Psoas muscle (tissue), 8 donors: ENCODE results near the gene ME2. TPM values are rescaled to one million over a fixed set of nuclear protein-coding genes. Genes with fewer than 3 reads are reported as not detected.
A peak's percentile ranks its signal among the peaks of the same experiment; 100 is the strongest.

Experiments
- ATAC-seq, 4 donors: fragments of 200-7000 bp; cut with Tn5 transposase; one replicate each; pipeline ENCODE4 v1.9.1; 2020; ENCODE audit warnings: moderate library complexity in 3 of 4, mild to moderate bottlenecking in 2 of 4
- DNase-seq, 2 donors: peaks; one replicate each; pipeline ENCODE4 v3.0.0-alpha.2; 2020
- H3K27ac ChIP-seq: fragments of 200-600 bp; one replicate; pipeline ENCODE4 v1.8.0; 2022
- H3K27me3 ChIP-seq, 3 donors: fragments of 200-600 bp in 1 of 3; one replicate each; pipeline versions ENCODE4 v1.6.1 to v1.8.0; 2013 to 2022; ENCODE audit warnings: low read length in 2 of 3, mild to moderate bottlenecking in 2 of 3, moderate library complexity in 1 of 3; ENCODE audit not compliant: insufficient read depth in 3 of 3
- H3K36me3 ChIP-seq, 2 donors: fragments of 200-600 bp in 1 of 2; one replicate each; pipeline versions ENCODE4 v1.6.1 to v1.8.0; 2013 to 2022; ENCODE audit warnings: low read depth in 1 of 2, mild to moderate bottlenecking in 1 of 2, moderate library complexity in 1 of 2; ENCODE audit not compliant: insufficient read depth in 1 of 2
- H3K4me1 ChIP-seq: fragments of 200-600 bp; one replicate; pipeline ENCODE4 v1.8.0; 2022
- H3K4me3 ChIP-seq: fragments of 200-600 bp; one replicate; pipeline ENCODE4 v1.8.0; 2022; ENCODE audit warnings: mild to moderate bottlenecking
- H3K9me3 ChIP-seq: fragments of 200-600 bp; one replicate; pipeline ENCODE4 v1.8.0; 2022
- WGBS, 3 donors: extraction: QIAGEN DNeasy Blood & Tissue Kit; methylation state at CpG; one replicate each; pipeline versions ENCODE4 v1.1.6 to v1.1.7; 2013; 5-methylcytosine and 5-hydroxymethylcytosine counted together
- intact Hi-C, 2 donors: fragments of 100-400 bp; cut with DNase I; formaldehyde crosslinking; loops; one replicate each; pipeline versions ENCODE4 v1.11.0 to v1.14.2; 2022
- polyA plus RNA-seq, 3 donors: library from polyadenylated mRNA; stranded (reverse); fragments of 200-250 nt; gene quantifications; one replicate each; pipeline ENCODE4 v1.2.3, GENCODE V29; 2013
- total RNA-seq, 4 donors: library from RNA; stranded (reverse); fragmentation: NEBNext Ultra II Directional in 2 of 4; extraction: Animal tissue kit (Norgen Biotek cat#: 25700) in 2 of 4; gene quantifications; one replicate each; pipeline versions ENCODE4 v1.2.1 to v1.2.4, GENCODE V29; 2021 to 2023
- TF ChIP-seq, protein P1 (sequence below): fragments of 200-600 bp; IDR thresholded peaks from one replicate; pipeline ENCODE4 v1.8.0; 2022; ENCODE audit warnings: antibody characterized with exemption
- donor health status: healthy with polysubstance abuse.
- donor health status: DM: no; HTN: no; CAD: no; lungs with moderate emphysema.
- donor health status: Bipolar disorder and iron deficiency.
- donor health status: healthy.
- donor health status: DM: yes; HTN: yes; CAD: no.
- donor health status: DM: no; HTN: no; CAD: no.
- donor health status: DM: no; HTN: no; CAD: no.
- donor health status: DM: yes; HTN: yes; CAD: no.

ME2 gene
- total and polyA plus RNA-seq, 7 donors, result 19.8 to 63.8 (median 35.1) TPM

DNA sequence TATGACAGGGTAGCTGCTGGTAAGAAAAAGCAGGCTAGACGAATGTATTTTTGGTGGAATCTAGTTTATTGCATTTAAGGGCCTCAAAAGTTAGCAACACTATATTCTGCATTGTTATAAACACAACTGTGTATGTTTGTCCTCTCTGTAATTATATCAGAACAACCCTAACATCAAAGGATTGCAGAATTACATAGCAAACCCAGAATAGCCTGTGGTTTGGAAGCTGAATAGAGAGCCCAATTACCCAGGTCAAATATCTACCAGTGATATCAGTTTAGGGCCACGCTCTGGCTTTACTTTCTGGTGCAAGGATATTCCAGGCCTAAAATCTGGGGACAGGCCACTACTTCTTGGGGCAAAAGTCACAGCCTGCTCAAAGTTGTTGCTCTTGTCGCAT lies 34.0 kb upstream of the ME2 start:
- intact Hi-C loops, result no loop called here
- no peaks in the 10 kb centered on the region for H3K36me3 ChIP-seq
- DNase-seq (no peak), ATAC-seq (peak; percentile 84 to 89 (median 84))
- H3K9me3 ChIP-seq, result no peaks in the 10 kb centered on the region
- TF ChIP-seq, protein P1, sequence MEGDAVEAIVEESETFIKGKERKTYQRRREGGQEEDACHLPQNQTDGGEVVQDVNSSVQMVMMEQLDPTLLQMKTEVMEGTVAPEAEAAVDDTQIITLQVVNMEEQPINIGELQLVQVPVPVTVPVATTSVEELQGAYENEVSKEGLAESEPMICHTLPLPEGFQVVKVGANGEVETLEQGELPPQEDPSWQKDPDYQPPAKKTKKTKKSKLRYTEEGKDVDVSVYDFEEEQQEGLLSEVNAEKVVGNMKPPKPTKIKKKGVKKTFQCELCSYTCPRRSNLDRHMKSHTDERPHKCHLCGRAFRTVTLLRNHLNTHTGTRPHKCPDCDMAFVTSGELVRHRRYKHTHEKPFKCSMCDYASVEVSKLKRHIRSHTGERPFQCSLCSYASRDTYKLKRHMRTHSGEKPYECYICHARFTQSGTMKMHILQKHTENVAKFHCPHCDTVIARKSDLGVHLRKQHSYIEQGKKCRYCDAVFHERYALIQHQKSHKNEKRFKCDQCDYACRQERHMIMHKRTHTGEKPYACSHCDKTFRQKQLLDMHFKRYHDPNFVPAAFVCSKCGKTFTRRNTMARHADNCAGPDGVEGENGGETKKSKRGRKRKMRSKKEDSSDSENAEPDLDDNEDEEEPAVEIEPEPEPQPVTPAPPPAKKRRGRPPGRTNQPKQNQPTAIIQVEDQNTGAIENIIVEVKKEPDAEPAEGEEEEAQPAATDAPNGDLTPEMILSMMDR, result no peak
- no peaks in the 10 kb centered on the region for H3K27me3 ChIP-seq
- 57 to 77% (median 60%) methylated on average over 3 of the region's 3 CpGs for WGBS, 3 donors
- no peak overlapping the region for H3K4me3 ChIP-seq
- peaks cover 12% of the 10 kb centered on the region for H3K4me1 ChIP-seq
- peak overlapping the region; percentile 27 for H3K27ac ChIP-seq

DNA sequence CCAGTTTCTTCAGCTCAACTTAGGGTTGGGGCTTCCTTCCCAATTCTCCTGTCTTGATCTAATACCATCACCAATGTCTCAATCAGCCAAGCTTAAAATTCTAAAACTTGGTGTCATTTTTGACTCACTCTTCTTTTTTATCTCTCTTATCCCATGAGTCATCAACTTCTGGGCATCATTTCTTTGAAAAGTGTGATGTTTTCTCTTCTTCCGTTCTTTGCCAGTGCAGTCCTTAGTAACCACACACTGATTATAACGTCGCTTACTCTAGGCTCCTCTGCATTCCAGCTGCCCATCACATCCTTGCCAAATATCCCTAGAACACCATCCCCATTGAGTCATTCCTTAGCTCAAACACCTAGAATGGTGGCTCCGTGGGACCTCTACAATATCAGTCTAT lies 31.7 kb upstream of the ME2 start:
- WGBS, 3 donors, result 71 to 82% (median 76%) methylated on average over 4 of the region's 4 CpGs
- H3K36me3 ChIP-seq, result no peaks in the 10 kb centered on the region
- DNase-seq (no peak), ATAC-seq (no peak)
- TF ChIP-seq, protein P1, result no peak
- H3K27ac ChIP-seq, result no peak overlapping the region
- peaks cover 12% of the 10 kb centered on the region for H3K4me1 ChIP-seq
- intact Hi-C loops, result no loop called here
- H3K9me3 ChIP-seq, result no peaks in the 10 kb centered on the region
- no peak overlapping the region for H3K4me3 ChIP-seq
- no peaks in the 10 kb centered on the region for H3K27me3 ChIP-seq

DNA sequence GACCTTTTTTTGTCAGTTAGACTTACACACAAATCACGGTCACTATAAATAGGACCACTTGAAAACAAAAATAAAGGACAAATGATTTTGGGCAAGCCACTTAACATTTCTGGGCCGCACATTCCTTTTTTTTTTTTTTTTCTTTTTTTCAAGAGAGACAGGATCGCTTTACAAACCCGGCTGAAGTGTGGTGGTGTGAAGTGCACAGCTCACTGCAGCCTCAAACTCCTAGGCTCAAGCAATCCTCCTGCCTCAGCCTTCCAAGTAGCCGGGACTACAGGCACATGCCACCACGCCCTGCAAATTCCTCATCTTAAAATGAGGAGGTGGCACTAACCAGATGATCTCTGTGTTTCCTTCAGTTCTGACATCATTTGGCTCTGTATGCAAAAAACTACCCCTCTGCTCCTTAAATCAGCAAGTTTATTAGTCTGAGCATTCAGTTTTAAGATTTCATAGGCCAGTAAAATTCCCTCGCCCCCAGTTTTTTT lies 30.8 kb upstream of the ME2 start:
- no peak for ATAC-seq
- Histone ChIP-seq H3K36me3 (no peaks in the 10 kb centered on the region), H3K9me3 (no peaks in the 10 kb centered on the region), H3K4me1 (peaks cover 12% of the 10 kb centered on the region), H3K27me3 (no peaks in the 10 kb centered on the region), H3K4me3 (no peak overlapping the region), H3K27ac (no peak overlapping the region)
- intact Hi-C loops, result no loop called here
- WGBS, 3 donors, result 58 to 70% (median 63%) methylated on average over 7 of the region's 7 CpGs
- no peak for DNase-seq
- TF ChIP-seq, protein P1, result no peak

DNA sequence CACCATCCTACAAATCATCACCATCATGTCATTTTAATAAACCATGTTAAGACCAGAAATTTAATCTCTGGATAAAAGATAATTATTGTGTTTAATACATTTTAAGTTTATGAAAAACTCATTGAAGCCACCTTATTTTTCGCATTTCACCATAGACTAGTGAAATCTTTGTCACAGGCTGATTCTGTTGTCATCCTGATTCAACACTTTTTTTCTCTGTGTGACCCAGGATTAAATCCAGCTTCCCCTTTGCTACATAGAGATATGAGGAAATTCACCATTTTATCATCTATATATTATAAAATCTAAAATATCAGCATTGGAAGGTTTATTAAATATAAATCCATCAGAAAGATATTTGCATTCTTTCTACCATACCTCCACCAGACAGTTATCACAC lies 29.9 kb upstream of the ME2 start:
- TF ChIP-seq, protein P1, result no peak
- no peak for ATAC-seq
- no peaks in the 10 kb centered on the region for H3K36me3 ChIP-seq
- no peak overlapping the region for H3K4me3 ChIP-seq
- no peak for DNase-seq
- H3K4me1 ChIP-seq, result peaks cover 12% of the 10 kb centered on the region
- WGBS, 3 donors, result 93 to 98% (median 97%) methylated on average over 1 of the region's 1 CpG
- H3K9me3 ChIP-seq, result no peaks in the 10 kb centered on the region
- no peak overlapping the region for H3K27ac ChIP-seq
- H3K27me3 ChIP-seq, result no peaks in the 10 kb centered on the region
- intact Hi-C loops, result no loop called here

DNA sequence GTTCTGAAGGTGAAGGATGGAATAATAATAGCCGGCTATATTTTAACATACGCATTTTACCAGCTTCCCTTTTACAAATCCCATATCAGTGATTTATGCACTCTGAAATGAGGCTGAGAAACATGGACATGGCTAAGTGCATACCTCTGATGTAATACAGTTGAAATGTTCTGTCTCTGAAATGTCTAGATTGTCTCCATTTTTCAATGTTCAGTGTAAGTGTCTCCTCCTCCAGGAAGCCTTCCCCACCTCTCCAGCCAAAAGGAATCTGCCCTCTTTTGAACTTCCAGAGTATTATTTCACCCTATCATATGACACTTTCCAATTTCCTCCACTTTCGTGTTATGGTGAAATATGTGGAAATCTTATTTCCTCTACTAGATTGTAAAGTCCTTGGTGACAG lies 29.5 kb upstream of the ME2 start:
- Histone ChIP-seq H3K27ac (no peak overlapping the region), H3K4me1 (peaks cover 8% of the 10 kb centered on the region), H3K36me3 (no peaks in the 10 kb centered on the region), H3K4me3 (no peak overlapping the region), H3K27me3 (no peaks in the 10 kb centered on the region), H3K9me3 (no peaks in the 10 kb centered on the region)
- WGBS, 3 donors, result 60 to 74% (median 60%) methylated on average over 3 of the region's 3 CpGs
- DNase-seq, result no peak
- ATAC-seq, result no peak
- TF ChIP-seq, protein P1, result no peak
- intact Hi-C loops, result no loop called here
